NCI-H524 (cell line): ENCODE results near the gene HTRA3.

Experiments
- DNase-seq, 2 experiments: peaks; one replicate each; lab custom pipeline; 2025; lab: John Stamatoyannopoulos, UW

Gene HTRA3

DNA sequence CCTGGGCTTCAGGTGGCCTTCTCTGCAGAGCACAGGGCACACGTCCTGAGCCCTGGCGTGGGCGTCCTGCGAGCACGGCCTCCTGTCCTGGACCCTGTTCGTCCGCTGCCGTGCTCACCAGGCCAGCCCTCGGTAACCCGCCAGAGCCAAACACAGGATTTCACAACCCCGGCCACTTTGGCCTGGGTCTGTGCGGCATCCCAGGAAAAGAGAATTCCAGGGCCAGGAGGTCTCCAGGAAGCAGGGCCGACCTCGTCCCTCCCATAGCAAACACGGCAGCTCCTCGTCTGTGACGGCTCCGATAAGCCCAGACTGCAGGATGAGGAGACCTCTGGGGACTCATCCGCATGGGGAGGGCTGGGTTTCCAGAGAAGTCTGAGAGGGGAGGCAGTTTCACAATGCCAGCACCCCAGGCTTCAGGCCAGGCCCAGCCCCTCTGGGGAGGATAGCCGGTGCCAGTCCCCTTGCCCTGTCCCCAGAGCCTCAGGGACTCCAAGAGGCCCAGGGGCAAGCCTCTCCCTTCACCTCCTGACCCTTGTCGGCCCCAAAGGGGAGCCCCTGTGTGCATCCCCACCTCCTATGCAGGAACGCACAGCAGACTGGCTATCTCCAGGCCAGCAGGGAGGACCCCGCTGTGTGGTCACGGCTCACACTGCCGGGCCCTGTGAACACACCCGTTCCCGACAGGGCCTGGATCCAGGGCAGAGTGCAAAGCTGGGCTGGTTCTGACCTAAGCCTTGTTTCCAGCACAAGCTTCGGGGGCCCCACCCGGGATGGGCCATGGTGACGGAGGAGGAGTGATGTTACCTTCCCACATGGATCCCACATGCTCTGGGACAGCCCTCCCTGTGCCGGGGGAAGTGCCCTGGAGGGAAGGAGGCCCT, 22.3 kb upstream of the HTRA3 start:
- DNase-seq = no peak

DNA sequence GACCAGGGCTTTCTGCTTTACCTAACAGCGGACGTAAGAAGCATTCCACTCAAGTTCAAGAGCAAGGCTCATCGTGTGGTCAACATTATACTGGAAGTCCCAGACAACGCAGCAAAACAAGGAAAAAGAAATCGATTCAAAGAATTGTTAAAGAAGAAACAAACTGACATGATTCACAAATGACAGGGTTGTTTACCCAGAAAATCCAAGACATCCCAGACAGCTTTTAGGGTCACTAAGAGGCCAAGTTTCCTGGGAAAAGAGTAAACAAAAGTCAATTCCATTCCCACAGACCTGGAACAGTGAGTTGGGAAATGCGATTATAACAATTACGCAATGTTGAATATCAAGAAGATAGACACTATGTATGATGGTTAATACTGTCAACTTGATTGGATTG, 21.5 kb upstream of the HTRA3 start:
- no peak for DNase-seq

DNA sequence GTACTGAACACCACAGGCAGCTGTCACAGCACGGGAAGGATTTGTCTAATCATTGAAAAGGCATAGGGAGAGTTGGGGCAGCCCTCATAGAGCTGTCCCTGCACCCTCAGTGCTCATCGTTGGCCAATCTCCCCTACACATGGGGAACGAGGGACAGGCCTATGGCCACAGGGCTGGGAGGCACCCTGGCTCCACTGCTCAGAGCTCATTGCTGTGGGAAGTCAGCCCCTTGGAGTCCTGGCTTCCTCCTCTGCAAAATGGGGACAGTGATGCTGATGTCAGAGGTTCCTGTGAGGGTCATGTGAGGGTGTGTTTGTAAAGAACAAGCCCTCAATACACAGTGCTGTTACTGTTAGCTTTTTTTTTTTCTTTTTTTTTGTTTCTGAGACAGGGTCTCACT, 19.3 kb upstream of the HTRA3 start:
- no peak for DNase-seq

DNA sequence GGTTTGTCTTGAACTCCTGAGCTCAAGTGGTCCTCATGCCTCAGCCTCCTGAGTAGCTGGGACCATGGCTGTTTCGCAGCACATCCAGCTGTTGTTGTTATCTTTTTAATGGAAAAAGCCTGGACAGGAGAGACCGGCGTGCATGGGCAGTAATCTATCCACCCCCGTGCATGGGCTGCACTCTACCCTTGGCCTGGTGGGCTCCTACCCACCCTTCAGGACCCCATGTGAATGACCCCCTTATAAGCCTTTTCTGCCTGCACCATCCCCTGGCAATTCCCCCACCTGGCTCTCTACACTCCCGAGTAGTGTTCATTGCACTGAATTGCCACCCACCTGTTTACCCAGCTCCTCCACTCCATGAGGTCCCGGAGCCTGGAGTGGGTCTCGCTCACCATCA, 18.9 kb upstream of the HTRA3 start:
- no peak for DNase-seq

DNA sequence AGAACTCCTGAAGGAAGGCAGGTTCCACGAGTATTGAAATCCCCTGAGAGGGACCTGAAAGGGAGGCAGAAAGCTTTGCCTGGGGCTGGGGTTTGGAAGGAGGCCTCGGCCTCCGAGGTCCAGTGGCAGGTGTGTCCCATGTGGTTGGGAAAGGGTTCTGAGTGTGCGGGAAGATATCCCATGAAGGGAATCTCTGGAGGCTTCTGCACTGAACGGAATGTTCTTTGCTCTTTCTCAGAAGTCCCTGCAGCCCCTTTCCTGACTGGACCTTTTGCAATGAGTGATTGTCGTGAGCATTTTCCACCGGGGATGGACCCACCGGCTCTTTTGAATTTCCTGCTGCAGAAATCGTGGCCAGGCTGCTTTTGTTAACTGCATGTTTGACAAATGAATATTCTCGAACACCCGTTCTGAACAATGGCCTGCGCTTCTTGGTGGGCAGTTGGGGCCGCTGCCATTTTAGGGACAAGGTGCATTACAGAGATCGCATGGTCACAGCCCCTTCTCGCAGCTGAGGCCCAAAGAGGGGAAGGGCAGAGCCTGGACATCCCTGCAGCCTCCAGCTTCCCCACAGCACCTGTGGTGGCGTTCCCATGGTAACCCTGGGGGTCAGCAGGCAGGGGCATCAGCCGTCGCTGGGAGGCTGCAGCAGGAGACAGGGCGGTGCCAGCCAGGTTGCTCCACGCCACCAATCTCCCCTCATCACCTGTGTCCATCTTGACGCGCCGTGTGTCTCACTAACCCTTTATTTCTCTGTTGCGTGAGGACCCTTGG, 18.3 kb upstream of the HTRA3 start:
- DNase-seq = no peak

DNA sequence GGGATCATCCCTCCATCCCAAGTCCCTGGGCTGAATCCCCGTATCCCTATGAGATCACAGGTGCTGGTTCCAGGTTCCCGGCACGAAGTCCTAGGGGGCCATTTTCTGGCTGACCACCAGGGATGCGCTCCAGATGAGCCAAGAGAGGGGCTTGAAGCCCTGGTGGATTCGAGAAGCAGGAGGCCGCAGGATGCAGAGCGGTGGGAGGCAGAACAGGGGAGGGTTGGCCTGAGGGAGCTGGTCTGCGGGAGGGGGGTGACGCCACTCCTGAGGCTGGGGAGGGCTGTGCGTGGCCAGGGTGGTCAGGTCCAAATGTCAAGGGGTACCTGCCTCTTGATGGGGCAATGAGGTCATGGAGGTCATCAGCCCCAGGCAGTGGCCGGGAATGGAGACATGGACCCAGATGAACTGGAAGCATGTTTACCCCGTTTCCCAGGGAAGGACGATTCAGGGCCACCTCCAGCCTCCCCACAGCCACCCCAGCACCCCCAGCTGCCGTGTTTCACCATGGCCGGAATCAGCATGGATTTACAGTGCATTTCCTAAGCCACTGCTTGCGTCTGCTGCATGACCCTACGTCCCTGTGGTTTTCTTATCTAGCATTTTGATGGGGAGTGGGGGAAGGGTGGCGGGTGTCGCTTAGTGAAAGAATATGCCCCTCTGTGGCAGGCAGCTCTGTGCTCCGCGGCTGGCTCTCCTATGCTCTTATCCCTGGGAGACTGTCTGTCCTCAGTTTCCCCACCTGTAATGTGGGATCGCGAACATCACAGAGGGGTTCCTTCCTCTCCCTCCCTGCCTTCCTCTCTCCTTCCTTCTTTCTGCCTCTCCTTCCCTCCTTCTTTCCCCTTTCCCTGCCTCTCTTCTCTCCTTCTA, 17.0 kb upstream of the HTRA3 start:
- DNase-seq = no peak

DNA sequence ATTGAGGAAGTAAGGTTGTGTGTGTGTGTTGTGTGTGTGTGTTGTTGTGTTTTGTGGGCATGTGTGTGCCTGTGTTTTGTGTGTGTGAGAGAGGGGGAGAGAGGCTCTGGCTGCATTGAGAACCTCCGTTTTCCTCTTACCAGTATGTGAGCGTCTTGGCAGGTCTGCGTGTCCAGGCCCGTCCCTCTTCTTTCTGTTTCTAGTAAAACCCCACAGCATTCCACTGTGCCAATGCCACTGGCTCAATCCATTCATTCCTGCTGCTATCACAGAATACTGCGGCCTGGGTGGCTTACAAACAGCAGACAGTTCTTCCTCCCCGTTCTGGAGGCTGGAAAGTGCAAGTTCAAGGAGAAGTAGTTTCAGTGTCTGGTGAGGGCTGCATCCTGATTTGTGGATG, 15.5 kb upstream of the HTRA3 start:
- no peak for DNase-seq

DNA sequence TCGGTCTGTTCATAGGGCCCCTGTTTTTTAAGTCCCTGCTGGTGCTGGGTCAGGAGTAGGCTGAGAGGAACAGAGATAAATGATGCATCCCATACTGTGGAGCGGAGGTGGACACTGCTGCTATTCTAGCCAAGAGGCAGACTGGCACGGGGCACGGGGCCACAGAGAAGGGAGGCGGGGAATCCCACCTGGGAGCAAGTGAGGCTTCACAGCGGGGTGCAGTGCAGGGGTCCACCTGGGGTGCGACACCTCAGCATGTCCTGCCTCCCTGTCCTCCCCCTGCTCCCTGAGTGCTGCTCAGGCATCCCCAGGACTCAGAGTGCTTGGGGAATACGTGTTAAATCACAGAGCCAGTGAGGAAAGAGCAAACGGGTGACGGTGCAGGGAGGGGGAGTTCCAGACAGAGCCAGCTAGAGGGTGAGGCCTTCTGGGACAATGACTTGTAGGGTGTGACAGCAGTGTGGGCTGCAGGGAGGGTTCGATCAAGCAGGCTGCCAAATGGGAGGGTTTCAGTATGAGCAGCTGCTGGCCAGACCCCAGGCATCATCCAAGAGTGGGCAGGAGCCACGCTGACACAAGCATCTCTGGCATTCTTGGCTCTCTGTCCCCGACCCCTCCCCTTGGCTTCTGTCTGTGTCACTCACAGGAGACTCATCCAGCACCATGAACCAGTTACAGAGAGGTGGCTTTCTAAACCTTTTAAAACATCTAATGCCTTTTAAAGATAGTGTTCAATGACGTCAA, 13.7 kb upstream of the HTRA3 start:
- no peak for DNase-seq

DNA sequence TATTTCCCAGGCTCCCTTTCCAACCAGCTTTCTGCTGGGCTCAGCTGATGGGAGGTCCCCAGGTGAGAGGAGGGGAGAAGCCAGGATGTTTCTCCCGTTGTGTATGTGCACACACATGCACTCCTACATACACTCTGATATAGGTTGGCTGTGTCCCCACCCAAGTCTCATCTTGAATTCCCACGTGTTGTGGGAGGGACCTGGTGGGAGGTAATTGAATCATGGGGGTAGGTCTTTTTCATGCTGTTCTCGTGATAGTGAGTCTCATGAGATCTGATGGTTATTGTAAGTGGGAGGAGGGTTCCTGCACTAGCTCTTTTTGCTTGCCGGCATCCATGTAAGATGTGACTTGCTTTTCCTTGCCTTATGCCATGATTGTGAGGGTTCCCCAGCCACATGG, 11.7 kb upstream of the HTRA3 start:
- DNase-seq = no peak

DNA sequence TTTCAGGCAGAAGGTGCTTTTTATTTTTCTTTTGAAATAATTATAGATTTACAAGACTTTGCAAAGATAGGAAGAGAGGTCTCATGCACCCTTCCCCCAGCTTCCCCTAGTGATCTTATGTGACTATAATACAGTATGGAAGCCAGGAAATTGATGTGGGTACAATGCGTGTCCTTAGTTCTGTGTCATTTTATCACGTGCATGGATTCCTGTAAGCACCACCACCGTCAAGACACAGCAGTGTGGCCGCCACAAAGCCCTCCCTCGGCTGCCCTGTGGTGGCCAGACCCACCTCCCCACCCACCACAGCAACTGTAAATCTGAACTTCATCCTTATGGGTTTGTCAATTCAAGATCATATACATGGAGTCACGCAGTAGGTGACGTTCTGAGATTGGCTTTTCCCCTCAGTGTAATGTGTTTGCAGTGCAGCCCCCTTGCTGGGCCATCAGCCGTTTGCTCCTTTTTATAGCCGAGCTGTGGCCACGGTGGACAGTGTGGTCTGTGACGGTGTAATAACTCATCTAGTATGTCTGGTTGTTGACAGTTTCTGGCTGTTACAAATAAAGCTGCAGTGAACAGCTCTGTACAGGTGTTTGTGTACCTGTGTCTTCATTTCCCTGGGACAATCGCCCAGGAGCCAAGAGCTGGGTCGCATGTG, 10.9 kb upstream of the HTRA3 start:
- DNase-seq = no peak

DNA sequence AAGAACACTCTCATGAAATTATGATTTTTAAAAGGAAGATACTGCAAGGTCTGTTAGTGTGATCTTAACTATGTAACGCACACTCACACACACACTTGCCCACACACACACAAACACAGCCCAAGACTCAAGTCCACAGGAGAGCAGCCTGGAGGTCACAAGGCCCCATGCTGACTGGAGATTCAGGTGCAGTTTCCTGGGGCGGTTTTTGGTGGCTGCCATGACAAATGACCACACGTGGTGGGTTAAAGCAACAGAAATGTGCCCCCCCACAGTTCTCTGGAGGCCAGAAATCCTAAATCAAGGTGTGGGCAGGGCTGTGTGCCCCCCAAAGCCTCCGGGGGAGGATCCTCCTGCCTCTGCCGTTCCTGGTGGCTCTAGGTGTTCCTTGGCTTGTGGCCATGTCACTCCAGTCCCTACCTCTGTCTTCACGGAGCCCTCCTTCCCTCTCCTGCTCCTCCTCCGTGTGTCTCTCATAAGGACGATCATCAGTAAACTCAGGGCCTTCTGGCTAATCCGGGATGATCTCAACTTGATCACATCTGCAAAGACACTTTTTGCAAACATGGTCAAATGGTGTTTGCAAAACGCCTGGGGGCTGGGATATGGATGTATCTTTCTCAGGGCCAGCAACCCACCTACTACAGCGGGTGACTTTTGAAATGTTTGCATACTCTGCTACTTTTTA, 9.7 kb upstream of the HTRA3 start:
- peak in 1 of 2 experiments; percentile 79 for DNase-seq

DNA sequence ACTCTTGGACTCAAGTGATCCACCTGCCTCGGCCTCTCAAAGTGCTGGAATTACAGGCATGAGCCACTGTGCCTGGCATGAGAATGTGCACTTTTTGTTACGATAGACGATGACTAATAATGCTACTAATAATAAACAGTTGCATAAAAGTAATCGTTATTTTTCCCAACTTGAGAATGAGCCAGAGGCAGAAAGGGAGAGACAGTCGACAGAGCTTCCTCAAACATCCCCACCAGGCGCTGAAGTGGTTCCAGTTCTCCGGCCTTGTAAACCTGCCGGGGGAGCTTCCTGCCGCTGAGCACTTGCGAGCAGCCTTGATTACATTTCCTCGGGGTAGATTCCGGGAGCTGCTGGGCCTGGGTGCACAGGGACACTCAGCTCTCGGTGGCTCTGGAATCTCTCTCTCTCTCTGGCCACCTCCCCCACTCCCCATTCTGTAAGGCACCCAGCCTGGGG, 8.9 kb upstream of the HTRA3 start:
- DNase-seq = no peak

DNA sequence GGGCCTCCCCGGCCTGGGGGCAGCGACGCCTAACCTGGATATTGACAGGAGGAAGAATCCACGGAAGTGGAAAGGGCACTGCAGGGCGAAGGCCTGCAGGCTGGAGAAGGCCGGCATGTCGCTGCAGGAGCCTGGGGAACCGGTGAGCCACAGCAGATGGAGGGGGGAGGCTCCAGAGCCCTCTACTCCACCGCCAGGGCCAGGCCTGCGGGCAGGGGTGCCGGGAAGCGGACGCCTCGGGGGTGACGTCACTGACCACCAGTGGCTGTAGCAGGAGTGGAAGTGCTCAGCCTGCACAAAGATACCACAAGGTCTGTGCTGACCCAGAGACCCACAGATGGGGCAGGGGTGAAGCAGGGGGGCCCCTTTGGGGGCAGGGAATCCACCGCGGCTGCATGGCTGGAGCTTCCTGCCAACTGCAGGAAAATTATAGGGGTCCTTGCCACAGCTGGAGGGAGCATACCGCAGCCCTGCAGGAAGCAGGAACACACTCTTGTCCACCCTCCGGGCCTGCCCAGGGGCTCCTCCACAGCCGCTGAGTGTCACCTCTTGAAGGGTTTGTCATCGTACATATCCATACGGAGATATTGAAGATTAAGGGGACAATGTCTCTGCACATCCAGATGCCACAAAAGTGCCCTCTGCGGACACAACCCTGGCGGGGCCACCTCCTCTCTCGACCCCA, 7.6 kb upstream of the HTRA3 start:
- no peak for DNase-seq

DNA sequence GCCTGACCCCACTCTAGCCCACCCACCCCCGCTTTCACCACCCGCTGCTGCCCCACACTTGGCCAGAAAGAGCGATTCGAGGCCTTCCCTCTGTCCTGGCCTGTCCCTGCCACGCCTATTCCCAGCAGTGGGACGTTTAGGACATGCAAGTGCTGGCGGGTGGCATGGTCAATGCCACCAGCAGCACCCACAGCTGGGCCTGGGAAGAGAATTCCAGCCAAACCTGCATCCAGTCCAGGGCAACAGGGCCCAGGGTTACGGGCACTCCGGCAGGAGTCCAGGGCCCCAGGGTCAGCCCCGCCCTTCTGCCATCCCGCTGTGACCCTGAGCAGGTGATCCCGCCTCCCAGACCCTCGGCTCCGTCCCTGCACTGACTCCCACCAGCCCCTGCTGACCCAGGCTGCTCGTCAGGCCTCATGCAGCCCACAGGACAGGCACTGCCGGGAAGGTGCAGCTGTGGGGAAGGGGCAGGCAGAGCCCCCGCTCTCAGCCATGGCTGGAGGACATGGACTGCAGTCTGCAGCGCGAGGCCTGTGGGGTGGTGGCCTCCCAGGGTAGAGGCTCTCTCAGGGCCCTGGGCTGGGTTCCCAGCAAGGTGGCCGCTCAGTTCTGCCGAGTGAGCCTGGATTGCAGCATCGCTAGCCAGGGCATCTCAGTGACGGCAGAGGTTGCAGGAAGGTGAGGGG, 6.8 kb upstream of the HTRA3 start:
- DNase-seq = no peak

DNA sequence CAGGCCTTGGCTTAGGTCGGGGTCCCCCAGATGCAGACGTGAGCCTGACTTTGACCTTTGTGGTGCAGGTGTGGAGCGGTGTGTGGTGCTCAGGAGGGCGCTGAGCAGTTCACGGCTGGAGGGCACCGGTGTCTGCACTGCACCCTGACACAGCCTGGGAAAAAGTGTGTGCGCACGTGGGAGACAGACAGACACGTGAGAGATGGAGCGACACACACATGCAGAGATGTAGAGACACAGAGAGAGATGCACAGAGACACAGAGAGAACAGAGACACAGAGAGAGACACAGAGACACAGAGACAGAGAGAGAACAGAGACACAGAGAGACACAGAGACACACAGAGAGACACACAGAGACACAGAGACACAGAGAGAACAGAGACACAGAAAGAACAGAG, 6.2 kb upstream of the HTRA3 start:
- no peak for DNase-seq

DNA sequence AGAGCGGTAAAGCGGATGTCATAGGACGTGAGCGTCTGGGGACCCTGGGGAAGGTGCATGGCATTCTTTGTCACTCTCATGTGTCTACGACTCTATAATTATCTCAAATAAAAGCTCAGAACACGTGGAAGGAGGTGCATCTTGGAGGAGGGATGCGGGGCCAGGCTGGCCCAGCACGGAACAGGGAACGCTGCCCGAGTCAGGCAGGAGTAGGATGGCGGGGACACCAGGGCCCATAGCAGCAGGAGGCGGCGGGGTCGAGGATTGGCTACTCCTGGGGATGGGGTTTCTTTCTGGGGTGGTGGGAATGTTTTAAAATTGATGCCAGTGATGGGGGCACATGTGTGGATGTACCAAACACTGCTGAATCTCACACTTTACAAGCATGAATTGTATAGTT, 5.4 kb upstream of the HTRA3 start:
- no peak for DNase-seq

DNA sequence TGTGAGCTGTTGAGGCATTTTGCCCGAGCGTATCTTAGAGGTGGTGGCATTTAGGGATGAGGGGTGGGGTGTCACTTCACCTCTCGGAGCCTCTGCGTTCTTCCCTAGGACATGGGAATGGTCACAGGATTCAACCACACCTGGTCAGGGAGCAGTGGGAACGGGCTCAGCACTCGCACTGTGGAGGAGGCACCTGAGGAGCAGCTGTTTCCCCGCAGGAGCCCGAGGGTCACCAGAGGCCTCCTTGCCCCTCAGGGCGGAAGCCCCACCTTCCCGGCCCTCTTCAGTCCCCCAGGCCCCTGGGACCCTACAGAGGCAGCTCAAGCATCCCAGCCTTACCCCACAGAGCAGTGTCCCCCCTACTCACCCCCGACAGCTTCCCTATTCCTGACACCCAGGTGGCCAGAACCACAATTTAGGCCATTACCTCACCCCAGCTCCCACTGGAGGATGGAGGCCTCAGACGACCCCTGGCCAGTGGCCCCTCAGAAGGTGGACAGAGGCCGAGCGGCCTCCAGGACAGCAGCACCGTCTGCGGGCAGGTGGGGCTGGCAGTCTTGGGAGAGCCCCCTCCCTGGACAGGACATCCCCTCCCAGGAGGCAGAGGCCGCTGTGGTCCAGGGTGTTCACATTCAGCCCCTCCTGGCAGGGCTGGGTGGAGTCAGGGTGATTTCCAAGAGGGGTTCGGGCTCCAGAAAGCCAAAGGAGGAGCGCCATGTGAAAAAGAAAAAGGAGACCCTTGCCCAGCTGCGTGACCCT, 4.2 kb upstream of the HTRA3 start:
- no peak for DNase-seq

DNA sequence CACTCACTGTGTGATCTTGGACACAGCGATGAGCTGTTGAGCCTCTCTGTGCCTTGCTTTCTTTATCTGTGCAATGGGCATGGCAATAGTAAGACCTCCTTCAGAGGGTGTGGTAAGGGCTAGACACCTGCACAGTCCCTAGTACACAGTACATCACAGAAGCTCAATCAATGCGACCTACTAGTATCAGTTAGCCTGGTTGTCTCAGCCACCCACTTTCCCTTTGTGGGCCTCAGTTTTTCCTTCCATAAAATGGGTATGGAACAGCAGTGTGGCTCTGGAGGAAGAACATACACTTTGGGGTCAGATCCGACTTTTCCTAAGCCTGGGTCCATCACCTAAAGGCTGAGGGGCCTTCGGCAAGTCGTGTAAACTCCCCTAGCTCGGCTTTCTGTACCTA, 3.5 kb upstream of the HTRA3 start:
- no peak for DNase-seq

DNA sequence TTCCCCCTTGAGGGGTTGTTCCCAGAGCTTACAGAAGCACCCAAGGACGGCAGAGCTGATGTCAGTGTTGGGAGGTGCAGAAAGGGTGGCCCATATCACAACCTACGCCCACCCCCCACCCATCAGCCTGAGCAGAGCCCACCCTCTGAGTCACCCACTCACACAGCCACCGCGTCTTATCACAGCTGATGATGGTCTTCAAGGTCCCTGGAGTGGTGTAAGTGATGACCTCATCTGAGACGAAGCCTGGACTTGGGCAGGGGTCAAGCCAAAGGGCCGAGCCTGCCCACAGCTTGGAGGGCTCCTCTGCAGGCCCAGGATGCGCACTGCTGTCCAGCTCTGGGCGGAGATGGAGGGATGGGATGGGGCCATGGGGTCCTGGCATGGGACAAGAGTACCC, 3.0 kb upstream of the HTRA3 start:
- DNase-seq = no peak
